Osteocyte (in vitro differentiated cells): ENCODE measurements around the gene PARD3B. TPM values are rescaled to one million over a fixed set of nuclear protein-coding genes. Genes with fewer than 3 reads are reported as not detected.

Experiments used
- DNase-seq: peaks from one replicate; pipeline ENCODE4 v3.0.0; 2021; ENCODE audit warnings: mixed read lengths; ENCODE audit not compliant: unreplicated experiment; ENCODE audit errors: extremely low spot score
- H3K27ac Mint-ChIP-seq: one replicate; pipeline ENCODE4 v1.8.0; 2021; ENCODE audit warnings: mild to moderate bottlenecking, mixed read lengths; ENCODE audit not compliant: unreplicated experiment
- H3K27me3 Mint-ChIP-seq: one replicate; pipeline ENCODE4 v1.8.0; 2021; ENCODE audit warnings: mixed read lengths; ENCODE audit not compliant: unreplicated experiment
- H3K36me3 Mint-ChIP-seq: one replicate; pipeline ENCODE4 v1.8.0; 2021; ENCODE audit warnings: mixed read lengths; ENCODE audit not compliant: unreplicated experiment
- H3K4me1 Mint-ChIP-seq: one replicate; pipeline ENCODE4 v1.8.0; 2021; ENCODE audit warnings: mixed read lengths; ENCODE audit not compliant: unreplicated experiment
- H3K4me3 Mint-ChIP-seq: one replicate; pipeline ENCODE4 v1.8.0; 2021; ENCODE audit warnings: mild to moderate bottlenecking, moderate library complexity, mixed read lengths; ENCODE audit not compliant: unreplicated experiment
- H3K9me3 Mint-ChIP-seq: one replicate; pipeline ENCODE4 v1.8.0; 2021; ENCODE audit warnings: mixed read lengths; ENCODE audit not compliant: unreplicated experiment
- total RNA-seq: library from RNA; stranded (reverse); gene quantifications from 2 replicates; pipeline ENCODE4 v1.2.1, GENCODE V29; 2021
- TF ChIP-seq, protein P1 (sequence below): fragments of 200-600 bp; sonication (generic); IDR thresholded peaks from 2 replicates; pipeline ENCODE4 v1.5.0; 2021; ENCODE audit warnings: antibody characterized with exemption, mild to moderate bottlenecking, moderate library complexity

PARD3B gene
- total RNA-seq, 1 donor from 2014 or later = 26.7 TPM

DNA sequence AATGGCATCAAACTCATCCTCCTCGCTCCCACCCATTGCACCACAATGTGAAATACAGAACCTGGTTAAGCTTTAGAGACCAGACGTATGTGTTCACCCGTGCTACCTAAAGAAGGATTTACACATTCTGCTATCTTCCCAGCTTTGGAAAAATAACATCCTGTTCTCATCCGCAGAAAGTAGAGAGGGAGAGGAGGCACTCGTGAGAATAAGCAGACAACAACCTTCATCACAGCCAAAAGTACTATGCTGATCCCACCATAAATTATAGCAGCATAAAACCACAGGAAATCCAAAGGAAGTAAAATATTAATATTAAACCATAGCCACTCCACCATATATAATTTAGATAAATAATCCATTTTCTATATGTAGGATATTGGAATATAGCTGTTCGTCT lies 1025.4 kb downstream of the PARD3B start:
- no peak overlapping the region for H3K27ac Mint-ChIP-seq

DNA sequence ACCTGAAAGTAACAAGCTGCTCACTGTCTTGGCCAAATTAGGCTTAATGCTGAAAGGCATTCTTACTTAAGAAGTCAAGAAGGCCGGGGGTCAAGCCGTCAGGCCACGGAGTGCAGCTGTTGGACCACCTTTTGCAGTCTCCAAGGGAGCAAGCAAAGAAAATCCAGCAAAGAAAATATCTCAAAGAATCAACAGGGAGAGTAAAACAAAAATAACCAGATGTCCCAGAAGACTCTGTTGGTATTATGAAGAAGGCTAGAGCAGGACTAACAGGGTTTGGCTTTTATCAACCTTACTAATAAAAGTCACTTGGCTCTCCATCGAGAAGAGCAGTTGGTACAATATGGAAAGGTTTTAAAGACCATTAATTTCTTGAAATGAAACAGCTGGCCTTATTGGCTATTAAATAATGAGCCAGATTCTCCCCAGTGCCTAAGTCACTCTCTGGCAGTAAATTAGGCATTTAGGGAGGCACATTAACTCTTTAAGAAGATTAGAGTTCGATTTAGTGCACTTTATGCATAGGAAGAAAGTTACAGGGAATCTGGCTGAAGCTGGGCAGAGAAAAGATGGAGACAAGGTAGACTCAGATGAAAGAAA lies 1026.2 kb downstream of the PARD3B start:
- TF ChIP-seq, protein P1, sequence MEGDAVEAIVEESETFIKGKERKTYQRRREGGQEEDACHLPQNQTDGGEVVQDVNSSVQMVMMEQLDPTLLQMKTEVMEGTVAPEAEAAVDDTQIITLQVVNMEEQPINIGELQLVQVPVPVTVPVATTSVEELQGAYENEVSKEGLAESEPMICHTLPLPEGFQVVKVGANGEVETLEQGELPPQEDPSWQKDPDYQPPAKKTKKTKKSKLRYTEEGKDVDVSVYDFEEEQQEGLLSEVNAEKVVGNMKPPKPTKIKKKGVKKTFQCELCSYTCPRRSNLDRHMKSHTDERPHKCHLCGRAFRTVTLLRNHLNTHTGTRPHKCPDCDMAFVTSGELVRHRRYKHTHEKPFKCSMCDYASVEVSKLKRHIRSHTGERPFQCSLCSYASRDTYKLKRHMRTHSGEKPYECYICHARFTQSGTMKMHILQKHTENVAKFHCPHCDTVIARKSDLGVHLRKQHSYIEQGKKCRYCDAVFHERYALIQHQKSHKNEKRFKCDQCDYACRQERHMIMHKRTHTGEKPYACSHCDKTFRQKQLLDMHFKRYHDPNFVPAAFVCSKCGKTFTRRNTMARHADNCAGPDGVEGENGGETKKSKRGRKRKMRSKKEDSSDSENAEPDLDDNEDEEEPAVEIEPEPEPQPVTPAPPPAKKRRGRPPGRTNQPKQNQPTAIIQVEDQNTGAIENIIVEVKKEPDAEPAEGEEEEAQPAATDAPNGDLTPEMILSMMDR = no peak
- DNase-seq = no peak
- no peaks in the 10 kb centered on the region for H3K27me3 Mint-ChIP-seq
- H3K9me3 Mint-ChIP-seq = peaks cover 15% of the 10 kb centered on the region
- H3K4me1 Mint-ChIP-seq = peaks cover 6% of the 10 kb centered on the region
- peaks cover 5% of the 10 kb centered on the region for H3K36me3 Mint-ChIP-seq
- H3K27ac Mint-ChIP-seq = no peak overlapping the region
- no peak overlapping the region for H3K4me3 Mint-ChIP-seq

More for the DNA sequence above, 1025.4 kb downstream of the PARD3B start:
- H3K4me1 Mint-ChIP-seq = peaks cover 13% of the 10 kb centered on the region
- H3K9me3 Mint-ChIP-seq = peaks cover 9% of the 10 kb centered on the region
- no peaks in the 10 kb centered on the region for H3K27me3 Mint-ChIP-seq
- H3K4me3 Mint-ChIP-seq = no peak overlapping the region
- TF ChIP-seq, protein P1 = no peak
- H3K36me3 Mint-ChIP-seq = no peaks in the 10 kb centered on the region
- DNase-seq = no peak

DNA sequence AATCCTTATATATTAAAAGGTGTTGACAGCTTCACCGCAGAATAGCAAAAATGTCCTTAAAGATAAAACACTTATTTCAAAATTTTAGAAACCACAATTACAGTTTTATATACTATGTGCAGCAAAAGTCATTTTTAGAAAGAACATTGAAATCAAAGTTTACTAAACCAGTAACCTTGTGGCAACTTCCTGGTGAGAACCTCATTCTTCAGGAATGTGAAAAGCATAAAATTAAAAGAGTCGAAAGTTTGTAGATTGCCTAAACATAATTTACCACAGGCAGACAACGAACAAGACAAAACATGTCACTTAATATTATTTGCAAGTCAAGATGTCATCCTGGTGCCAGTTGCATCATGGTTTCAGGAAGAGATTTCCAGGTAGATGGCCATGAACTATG lies 1028.7 kb downstream of the PARD3B start:
- Mint-ChIP-seq H3K36me3 (peaks cover 14% of the 10 kb centered on the region), H3K27me3 (no peaks in the 10 kb centered on the region), H3K27ac (no peak overlapping the region), H3K4me1 (no peaks in the 10 kb centered on the region), H3K9me3 (peaks cover 23% of the 10 kb centered on the region), H3K4me3 (no peak overlapping the region)
- DNase-seq = no peak
- TF ChIP-seq, protein P1 = no peak

DNA sequence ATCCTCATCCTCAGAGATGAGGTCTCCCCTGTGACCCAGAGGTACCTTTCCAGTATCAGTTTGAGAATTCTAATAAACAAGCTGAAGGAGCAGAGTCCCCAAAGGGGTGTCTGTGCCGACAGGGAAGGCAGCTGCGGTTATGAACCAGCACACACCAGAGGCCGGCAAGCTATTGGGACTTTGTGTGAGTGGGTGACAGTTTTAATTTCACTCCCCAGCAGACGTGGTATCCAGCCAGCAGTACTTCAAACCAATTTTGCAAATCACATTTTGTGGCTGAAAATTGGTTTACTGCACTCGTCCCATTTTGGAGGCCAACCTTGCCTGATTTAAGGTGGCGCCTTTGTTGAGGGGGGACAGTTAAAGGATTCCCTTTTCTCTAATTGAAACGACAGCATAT lies 1034.1 kb downstream of the PARD3B start:
- H3K9me3 Mint-ChIP-seq = peaks cover 18% of the 10 kb centered on the region
- TF ChIP-seq, protein P1 = no peak

DNA sequence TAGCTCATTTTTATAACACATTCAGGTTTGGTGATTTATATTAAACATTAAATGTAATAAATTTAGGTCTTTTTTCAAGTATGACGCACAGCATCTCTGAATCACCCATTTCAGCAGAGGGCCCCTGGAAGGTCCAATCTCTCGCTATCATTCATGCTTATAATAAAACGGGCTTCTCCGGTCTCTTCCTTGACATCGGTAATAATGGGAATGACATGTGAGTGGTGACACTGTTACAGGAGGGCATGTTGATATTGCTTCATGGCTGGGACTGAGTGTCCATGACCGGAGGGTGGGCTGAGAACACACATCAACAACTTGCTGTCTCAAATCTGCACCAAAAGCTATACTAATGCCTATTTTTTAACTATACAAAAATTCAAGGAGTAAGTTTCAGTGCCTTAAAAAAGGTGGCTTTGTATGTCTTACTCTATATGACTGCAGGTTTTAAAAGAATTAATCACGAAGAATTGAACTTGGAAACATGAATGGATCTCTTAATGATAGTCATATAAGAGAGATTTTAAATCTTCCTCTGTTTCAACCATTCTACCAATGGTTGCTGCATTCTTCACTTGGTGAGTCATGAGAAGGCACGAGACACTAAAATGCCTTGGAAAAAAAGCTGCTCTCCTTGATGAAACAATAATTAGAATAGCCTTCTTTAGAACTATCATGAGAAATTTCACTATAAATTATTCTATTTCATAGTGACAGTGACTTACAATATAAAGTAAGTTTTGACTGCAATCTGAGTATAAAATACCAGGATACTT lies 1035.1 kb downstream of the PARD3B start:
- H3K9me3 Mint-ChIP-seq = peaks cover 17% of the 10 kb centered on the region
- DNase-seq = no peak
- no peaks in the 10 kb centered on the region for H3K27me3 Mint-ChIP-seq
- TF ChIP-seq, protein P1 = no peak
- no peak overlapping the region for H3K4me3 Mint-ChIP-seq
- peaks cover 24% of the 10 kb centered on the region for H3K4me1 Mint-ChIP-seq
- peaks cover 14% of the 10 kb centered on the region for H3K36me3 Mint-ChIP-seq
- H3K27ac Mint-ChIP-seq = no peak overlapping the region

More for the DNA sequence above, 1034.1 kb downstream of the PARD3B start:
- peaks cover 15% of the 10 kb centered on the region for H3K4me1 Mint-ChIP-seq
- H3K27me3 Mint-ChIP-seq = no peaks in the 10 kb centered on the region
- H3K27ac Mint-ChIP-seq = no peak overlapping the region
- DNase-seq = no peak
- H3K4me3 Mint-ChIP-seq = no peak overlapping the region
- H3K36me3 Mint-ChIP-seq = peaks cover 14% of the 10 kb centered on the region
